ENCODE measurements around the gene HPS6.

HPS6 gene

GRCh38 chr10:102085336-102085735, 20.2 kb downstream of the HPS6 start (continued):
- no peak for TF ChIP-seq ISL1 (CRISPR knock-in tag; IDR thresholded peaks at IDR 0.05)

DNA sequence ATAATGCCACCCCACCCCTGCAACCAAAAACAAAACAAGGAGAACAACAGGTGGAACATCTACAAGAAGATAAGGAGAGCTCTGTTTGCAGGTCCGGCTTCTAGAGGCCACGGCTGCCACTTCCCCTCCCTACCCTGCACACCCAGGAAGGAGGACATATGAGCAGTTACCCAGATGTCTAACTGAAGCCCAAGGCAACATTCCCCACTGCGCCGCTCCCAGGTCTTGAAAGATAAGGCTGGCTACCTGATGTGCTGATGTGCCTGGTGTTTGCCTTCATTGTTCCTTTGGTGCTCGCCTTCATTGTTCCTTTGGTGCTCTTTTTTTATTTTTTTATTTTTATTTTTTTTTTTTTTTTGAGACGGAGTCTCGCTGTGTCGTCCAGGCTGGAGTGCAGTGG, 21.0 kb downstream of the HPS6 start:
- TF ChIP-seq, protein P1, sequence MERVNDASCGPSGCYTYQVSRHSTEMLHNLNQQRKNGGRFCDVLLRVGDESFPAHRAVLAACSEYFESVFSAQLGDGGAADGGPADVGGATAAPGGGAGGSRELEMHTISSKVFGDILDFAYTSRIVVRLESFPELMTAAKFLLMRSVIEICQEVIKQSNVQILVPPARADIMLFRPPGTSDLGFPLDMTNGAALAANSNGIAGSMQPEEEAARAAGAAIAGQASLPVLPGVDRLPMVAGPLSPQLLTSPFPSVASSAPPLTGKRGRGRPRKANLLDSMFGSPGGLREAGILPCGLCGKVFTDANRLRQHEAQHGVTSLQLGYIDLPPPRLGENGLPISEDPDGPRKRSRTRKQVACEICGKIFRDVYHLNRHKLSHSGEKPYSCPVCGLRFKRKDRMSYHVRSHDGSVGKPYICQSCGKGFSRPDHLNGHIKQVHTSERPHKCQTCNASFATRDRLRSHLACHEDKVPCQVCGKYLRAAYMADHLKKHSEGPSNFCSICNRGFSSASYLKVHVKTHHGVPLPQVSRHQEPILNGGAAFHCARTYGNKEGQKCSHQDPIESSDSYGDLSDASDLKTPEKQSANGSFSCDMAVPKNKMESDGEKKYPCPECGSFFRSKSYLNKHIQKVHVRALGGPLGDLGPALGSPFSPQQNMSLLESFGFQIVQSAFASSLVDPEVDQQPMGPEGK (CRISPR knock-in tag; IDR thresholded peaks at IDR 0.05; ENCODE audit: borderline replicate concordance), result no peak
- TF ChIP-seq ZNF565 (CRISPR knock-in tag; conservative IDR thresholded peaks at IDR 0.05; ENCODE audit: low read depth) (no peak), CSDC2 (CRISPR knock-in tag; IDR thresholded peaks at IDR 0.05) (no peak), TOX (CRISPR knock-in tag; IDR thresholded peaks at IDR 0.05; ENCODE audit: borderline replicate concordance) (no peak), GLIS3 (CRISPR knock-in tag; IDR thresholded peaks at IDR 0.05) (no peak), ZNF8 (CRISPR knock-in tag; IDR thresholded peaks at IDR 0.05) (no peak), RARB (CRISPR knock-in tag; IDR thresholded peaks at IDR 0.05) (no peak), OSR1 (CRISPR knock-in tag; IDR thresholded peaks at IDR 0.05) (no peak), ISL1 (CRISPR knock-in tag; IDR thresholded peaks at IDR 0.05) (no peak), ZFP3 (CRISPR knock-in tag; IDR thresholded peaks at IDR 0.05) (no peak), ZNF70 (CRISPR knock-in tag; IDR thresholded peaks at IDR 0.05) (no peak), ARNTL (CRISPR knock-in tag; IDR thresholded peaks at IDR 0.05; ENCODE audit: borderline replicate concordance, low read depth) (no peak)
- TF ChIP-seq, protein P2, sequence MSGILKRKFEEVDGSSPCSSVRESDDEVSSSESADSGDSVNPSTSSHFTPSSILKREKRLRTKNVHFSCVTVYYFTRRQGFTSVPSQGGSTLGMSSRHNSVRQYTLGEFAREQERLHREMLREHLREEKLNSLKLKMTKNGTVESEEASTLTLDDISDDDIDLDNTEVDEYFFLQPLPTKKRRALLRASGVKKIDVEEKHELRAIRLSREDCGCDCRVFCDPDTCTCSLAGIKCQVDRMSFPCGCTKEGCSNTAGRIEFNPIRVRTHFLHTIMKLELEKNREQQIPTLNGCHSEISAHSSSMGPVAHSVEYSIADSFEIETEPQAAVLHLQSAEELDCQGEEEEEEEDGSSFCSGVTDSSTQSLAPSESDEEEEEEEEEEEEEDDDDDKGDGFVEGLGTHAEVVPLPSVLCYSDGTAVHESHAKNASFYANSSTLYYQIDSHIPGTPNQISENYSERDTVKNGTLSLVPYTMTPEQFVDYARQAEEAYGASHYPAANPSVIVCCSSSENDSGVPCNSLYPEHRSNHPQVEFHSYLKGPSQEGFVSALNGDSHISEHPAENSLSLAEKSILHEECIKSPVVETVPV (CRISPR knock-in tag; IDR thresholded peaks at IDR 0.05), result no peak
- no peak for ATAC-seq

DNA sequence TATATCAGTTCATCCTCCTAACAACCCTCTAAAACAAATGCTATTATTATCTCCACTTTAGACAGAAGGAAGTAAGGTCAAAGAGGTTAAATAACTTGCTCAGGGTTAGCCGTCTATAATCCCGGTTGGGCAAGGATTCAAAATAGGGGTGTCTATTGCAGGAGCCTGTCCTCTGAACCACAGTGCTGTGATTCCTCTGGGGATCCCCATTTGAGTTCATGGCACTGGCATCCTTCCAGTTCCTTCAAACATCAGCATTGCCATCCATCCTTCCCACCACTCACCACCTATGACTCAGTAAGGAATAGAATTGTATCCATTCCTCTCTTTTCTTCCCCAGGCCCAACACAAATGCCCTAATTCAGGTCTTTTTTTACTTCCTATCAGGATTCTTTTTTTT, 25.6 kb downstream of the HPS6 start:
- no peak for ATAC-seq
- TF ChIP-seq TCF4 (CRISPR knock-in tag; IDR thresholded peaks at IDR 0.05; ENCODE audit: borderline replicate concordance) (no peak), ESRRG (CRISPR knock-in tag; IDR thresholded peaks at IDR 0.05) (no peak), ZFP30 (CRISPR knock-in tag; IDR thresholded peaks at IDR 0.05) (no peak), BACH2 (CRISPR knock-in tag; IDR thresholded peaks at IDR 0.05; ENCODE audit: borderline replicate concordance) (no peak), GLIS3 (CRISPR knock-in tag; IDR thresholded peaks at IDR 0.05) (no peak), CSDC2 (CRISPR knock-in tag; IDR thresholded peaks at IDR 0.05) (no peak), ZNF70 (CRISPR knock-in tag; IDR thresholded peaks at IDR 0.05) (no peak), POU6F1 (CRISPR knock-in tag; IDR thresholded peaks at IDR 0.05; ENCODE audit: borderline replicate concordance, low read depth) (no peak), ISL1 (CRISPR knock-in tag; IDR thresholded peaks at IDR 0.05) (no peak), ZFP3 (CRISPR knock-in tag; IDR thresholded peaks at IDR 0.05) (no peak), ZNF565 (CRISPR knock-in tag; conservative IDR thresholded peaks at IDR 0.05; ENCODE audit: low read depth) (no peak), ARNTL (CRISPR knock-in tag; IDR thresholded peaks at IDR 0.05; ENCODE audit: borderline replicate concordance, low read depth) (no peak), SNAI2 (CRISPR knock-in tag; IDR thresholded peaks at IDR 0.05) (no peak), PPARA (CRISPR knock-in tag; IDR thresholded peaks at IDR 0.05; ENCODE audit: borderline replicate concordance) (no peak), TOX (CRISPR knock-in tag; IDR thresholded peaks at IDR 0.05; ENCODE audit: borderline replicate concordance) (no peak), RARB (CRISPR knock-in tag; IDR thresholded peaks at IDR 0.05) (no peak)
- TF ChIP-seq, protein P3, sequence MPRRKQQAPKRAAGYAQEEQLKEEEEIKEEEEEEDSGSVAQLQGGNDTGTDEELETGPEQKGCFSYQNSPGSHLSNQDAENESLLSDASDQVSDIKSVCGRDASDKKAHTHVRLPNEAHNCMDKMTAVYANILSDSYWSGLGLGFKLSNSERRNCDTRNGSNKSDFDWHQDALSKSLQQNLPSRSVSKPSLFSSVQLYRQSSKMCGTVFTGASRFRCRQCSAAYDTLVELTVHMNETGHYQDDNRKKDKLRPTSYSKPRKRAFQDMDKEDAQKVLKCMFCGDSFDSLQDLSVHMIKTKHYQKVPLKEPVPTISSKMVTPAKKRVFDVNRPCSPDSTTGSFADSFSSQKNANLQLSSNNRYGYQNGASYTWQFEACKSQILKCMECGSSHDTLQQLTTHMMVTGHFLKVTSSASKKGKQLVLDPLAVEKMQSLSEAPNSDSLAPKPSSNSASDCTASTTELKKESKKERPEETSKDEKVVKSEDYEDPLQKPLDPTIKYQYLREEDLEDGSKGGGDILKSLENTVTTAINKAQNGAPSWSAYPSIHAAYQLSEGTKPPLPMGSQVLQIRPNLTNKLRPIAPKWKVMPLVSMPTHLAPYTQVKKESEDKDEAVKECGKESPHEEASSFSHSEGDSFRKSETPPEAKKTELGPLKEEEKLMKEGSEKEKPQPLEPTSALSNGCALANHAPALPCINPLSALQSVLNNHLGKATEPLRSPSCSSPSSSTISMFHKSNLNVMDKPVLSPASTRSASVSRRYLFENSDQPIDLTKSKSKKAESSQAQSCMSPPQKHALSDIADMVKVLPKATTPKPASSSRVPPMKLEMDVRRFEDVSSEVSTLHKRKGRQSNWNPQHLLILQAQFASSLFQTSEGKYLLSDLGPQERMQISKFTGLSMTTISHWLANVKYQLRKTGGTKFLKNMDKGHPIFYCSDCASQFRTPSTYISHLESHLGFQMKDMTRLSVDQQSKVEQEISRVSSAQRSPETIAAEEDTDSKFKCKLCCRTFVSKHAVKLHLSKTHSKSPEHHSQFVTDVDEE (CRISPR knock-in tag; IDR thresholded peaks at IDR 0.05), result no peak
- TF ChIP-seq, protein P2 (CRISPR knock-in tag; IDR thresholded peaks at IDR 0.05), result no peak
- TF ChIP-seq, protein P1 (CRISPR knock-in tag; IDR thresholded peaks at IDR 0.05; ENCODE audit: borderline replicate concordance), result no peak
- TF ChIP-seq, protein P4, sequence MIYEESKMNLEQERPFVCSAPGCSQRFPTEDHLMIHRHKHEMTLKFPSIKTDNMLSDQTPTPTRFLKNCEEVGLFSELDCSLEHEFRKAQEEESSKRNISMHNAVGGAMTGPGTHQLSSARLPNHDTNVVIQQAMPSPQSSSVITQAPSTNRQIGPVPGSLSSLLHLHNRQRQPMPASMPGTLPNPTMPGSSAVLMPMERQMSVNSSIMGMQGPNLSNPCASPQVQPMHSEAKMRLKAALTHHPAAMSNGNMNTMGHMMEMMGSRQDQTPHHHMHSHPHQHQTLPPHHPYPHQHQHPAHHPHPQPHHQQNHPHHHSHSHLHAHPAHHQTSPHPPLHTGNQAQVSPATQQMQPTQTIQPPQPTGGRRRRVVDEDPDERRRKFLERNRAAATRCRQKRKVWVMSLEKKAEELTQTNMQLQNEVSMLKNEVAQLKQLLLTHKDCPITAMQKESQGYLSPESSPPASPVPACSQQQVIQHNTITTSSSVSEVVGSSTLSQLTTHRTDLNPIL (CRISPR knock-in tag; IDR thresholded peaks at IDR 0.05; ENCODE audit: low read depth), result no peak

Measured in SK-N-SH treated with all-trans-retinoic acid at 6 μM for 48 hours (cell line).